DOHH2 (cell line): ENCODE data around the gene C11orf91.

ENCODE experiments used
- CTCF ChIP-seq: fragments of 200-600 bp; sonication (generic); IDR thresholded peaks from one replicate; pipeline ENCODE4 v1.5.1; 2014; ENCODE audit warnings: antibody characterized with exemption, mild to moderate bottlenecking, low read depth, low read length; ENCODE audit not compliant: poor library complexity, severe bottlenecking
- EZH2phosphoT487 ChIP-seq: fragments of 200-600 bp; sonication (generic); IDR thresholded peaks from 2 replicates; pipeline ENCODE4 v1.6.1; 2017; ENCODE audit warnings: borderline replicate concordance, mild to moderate bottlenecking, antibody characterized with exemption, low read length, moderate library complexity, mixed read lengths

- TF ChIP-seq CTCF = no peak
- no peak for TF ChIP-seq EZH2phosphoT487
These were observed 41.2 kb upstream of the C11orf91 start for GRCh38 chr11:33741806-33742205.
